ENCODE measurements around the gene POU4F1. TPM values are rescaled to one million over a fixed set of nuclear protein-coding genes. Genes with fewer than 3 reads are reported as not detected.

The POU4F1 gene
- total and polyA plus RNA-seq, 7 donors = 0.04 to 2.6 (median 0.17) TPM; not detected in 1

Other genes with a start within 250 kb of the POU4F1 start
- 1 to 10 TPM; 4.3 to 5.7 (median 5.2) TPM for gene OBI1, start 55.6 kb upstream of the POU4F1 start, total RNA-seq
- gene OBI1, start 55.6 kb upstream of the POU4F1 start, polyA plus RNA-seq = 10 to 100 TPM in 1 of 3 donors, 1 to 10 TPM in 2; 4.7 to 16.5 (median 5.0) TPM

All from psoas muscle (tissue), 7 donors.